ENCODE data around the gene PNMA1.

DNA sequence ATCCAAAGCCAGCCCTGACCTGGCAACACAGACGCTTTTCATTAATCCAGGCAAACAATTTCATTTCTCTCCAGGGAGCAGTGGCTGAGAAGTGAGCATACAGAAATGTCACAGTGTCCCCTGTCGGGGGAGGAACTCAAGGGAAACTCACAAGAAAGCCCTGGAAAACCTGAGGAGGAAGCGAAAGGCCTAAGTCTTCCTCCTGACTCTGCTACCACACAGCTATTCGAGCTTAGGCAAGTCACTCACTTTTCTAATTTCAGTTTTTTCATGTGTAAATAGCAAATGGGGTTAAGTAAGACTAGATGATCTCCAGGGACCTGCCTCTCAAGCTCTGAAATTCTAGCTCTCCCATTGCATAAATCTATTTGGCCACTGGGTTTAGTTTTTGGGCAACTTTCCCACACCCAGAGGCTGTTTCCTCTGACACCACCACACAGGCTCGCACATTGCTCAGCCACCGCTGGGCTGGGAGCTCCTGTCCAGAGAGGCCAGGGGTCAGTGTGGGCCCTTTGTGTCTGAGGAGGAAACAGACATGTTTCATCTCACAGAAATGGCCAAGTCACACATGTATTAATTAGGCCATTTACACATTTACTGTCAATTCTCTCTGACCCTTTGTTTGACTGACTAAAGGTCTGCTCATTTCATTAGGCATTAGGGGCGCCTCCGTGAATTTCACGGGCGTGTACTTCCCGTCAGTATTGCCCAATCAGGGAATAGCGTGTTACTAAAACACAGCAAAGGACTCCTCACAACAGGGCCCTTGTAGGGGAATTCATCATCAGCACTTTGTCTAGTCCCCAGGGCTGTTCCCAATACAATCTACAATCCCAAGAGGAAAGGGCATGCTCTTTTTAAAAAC is 9.8 kb upstream of the PNMA1 start:
- TF ChIP-seq GATA2 (IDR thresholded peaks at IDR 0.05; ENCODE audit: low read depth, low read length) (no peak), GATA3 (IDR thresholded peaks at IDR 0.05; ENCODE audit: low read depth, low read length) (no peak)
